D721Med (cell line): ENCODE measurements around the gene HLA-B.

Experiments used
- DNase-seq: peaks from one replicate; pipeline ENCODE4 v3.0.0; 2011; ENCODE audit warnings: low spot score; ENCODE audit not compliant: insufficient read length
- FAIRE-seq: peaks from 2 replicates; lab custom pipeline; 2011; peaks lifted over from hg19 to GRCh38; lab: Jason Lieb, UNC
- CTCF ChIP-seq: IDR thresholded peaks from 2 replicates; pipeline ENCODE4 v1.5.1; 2012; ENCODE audit warnings: mild to moderate bottlenecking, control low read depth; ENCODE audit not compliant: insufficient read depth; ENCODE audit errors: missing control alignments

Gene HLA-B

GRCh38 chr6:31321005-31321707 is 35.8 kb downstream of the HLA-B start:
- no peak for TF ChIP-seq CTCF
- DNase-seq (no peak), FAIRE-seq (no peak)

- no peak for FAIRE-seq
- TF ChIP-seq CTCF: no peak
- no peak for DNase-seq
These were observed 39.9 kb downstream of the HLA-B start for GRCh38 chr6:31317036-31317435.

GRCh38 chr6:31309641-31310040 is 47.3 kb downstream of the HLA-B start:
- no peak for DNase-seq
- no peak for FAIRE-seq
- TF ChIP-seq CTCF: no peak

GRCh38 chr6:31308845-31309175 is 48.2 kb downstream of the HLA-B start:
- no peak for DNase-seq
- no peak for FAIRE-seq
- TF ChIP-seq CTCF: no peak

- TF ChIP-seq CTCF: no peak
- FAIRE-seq (no peak), DNase-seq (no peak)
These were observed 48.7 kb downstream of the HLA-B start for GRCh38 chr6:31308050-31308844.

GRCh38 chr6:31307669-31308049 is 49.3 kb downstream of the HLA-B start:
- FAIRE-seq (no peak), DNase-seq (no peak)
- no peak for TF ChIP-seq CTCF

GRCh38 chr6:31305703-31306219 is 51.2 kb downstream of the HLA-B start:
- DNase-seq (no peak), FAIRE-seq (no peak)
- no peak for TF ChIP-seq CTCF
